ENCODE measurements around the gene RINT1.

The RINT1 gene

DNA sequence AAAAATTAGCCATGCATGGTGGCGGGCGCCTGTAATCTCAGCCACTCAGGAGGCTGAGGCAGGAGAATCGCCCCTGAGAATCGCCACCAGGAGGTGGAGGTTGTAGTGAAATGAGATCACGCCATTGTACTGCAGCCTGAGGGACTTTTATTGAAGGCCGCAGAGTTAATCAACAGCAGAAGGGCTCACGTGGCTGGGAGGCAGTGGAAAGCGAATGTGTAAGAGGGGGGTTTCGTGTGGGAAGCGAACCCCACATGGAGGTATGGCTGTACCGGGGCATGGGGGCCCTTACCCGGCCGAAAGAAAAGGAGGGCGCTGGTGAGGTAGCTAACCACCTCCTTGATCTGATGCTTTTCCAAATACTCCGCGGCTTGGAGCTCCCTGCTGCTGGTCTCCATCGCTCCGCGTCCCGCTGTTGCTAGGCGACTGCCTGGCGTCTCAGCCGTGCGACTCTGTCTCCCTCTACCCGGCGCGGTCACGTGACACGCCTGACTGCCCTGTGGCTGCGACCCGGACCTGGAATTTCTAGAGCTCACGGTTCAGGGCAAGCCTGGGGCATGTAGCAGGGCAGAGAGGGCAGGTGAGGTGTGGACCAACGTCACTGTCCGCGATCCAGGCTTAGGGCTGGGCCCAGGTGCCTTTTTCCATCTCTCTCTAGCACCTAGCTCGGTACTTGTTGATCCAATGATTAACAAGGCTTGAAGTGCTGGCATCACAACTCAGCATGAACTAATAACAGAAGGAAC is 49.2 kb downstream of the RINT1 start, which contains the start of gene EFCAB10:
EFCAB10 (minus strand) TSS at position 428 of the 746 bp plus-strand sequence; CDS start at position 398, 30 bp downstream.
- Histone ChIP-seq H3K4me3 (ENCODE audit: extremely low read depth, insufficient read depth, low read length, poor library complexity, severe bottlenecking) (peak within 1 kb of the TSS; percentile 29), H3K36me3 (ENCODE audit: control insufficient read depth, insufficient read depth, low read length) (no peaks in the 10 kb centered on the region), H3K9me3 (ENCODE audit: control insufficient read depth, low read length) (peaks cover 23% of the 10 kb centered on the region), H3K4me1 (ENCODE audit: control insufficient read depth, insufficient read depth, low read length, poor library complexity, severe bottlenecking) (no peaks in the 10 kb centered on the region), H3K27ac (ENCODE audit: low read depth, low read length, severe bottlenecking) (no peak within 1 kb of the TSS)
- 45 to 52% methylated on average over 26 to 36 of the region's 36 CpGs for WGBS, 2 experiments (ENCODE audit: insufficient coverage in 2 of 2)

DNA sequence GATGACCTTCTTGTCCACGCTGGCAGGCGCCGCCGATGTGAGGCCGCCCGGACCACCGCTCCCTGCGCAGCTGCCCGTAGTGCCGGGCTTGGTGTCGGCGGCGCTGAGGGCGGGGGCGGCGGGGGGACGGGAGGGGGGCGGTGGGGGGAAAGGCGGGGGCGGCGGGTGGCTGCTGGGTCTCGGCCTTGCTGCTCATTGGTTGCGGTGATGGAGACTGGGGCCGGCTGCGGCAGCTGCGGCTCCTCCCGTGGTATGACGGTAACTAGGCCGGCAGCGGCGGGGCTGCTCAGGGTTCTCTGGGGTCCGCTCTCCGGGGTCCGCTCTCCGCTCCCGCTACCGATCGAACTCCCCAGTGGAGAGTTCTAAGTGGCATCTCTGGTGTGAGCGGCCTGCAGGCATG is 51.1 kb downstream of the RINT1 start:
- 97 to 99% methylated on average over 10 to 16 of the region's 39 CpGs for WGBS, 2 experiments (ENCODE audit: insufficient coverage in 2 of 2)
- Histone ChIP-seq H3K4me3 (ENCODE audit: extremely low read depth, insufficient read depth, low read length, poor library complexity, severe bottlenecking) (no peak overlapping the region), H3K36me3 (ENCODE audit: control insufficient read depth, insufficient read depth, low read length) (no peaks in the 10 kb centered on the region), H3K4me1 (ENCODE audit: control insufficient read depth, insufficient read depth, low read length, poor library complexity, severe bottlenecking) (peaks cover 3% of the 10 kb centered on the region), H3K27ac (ENCODE audit: low read depth, low read length, severe bottlenecking) (no peak overlapping the region), H3K9me3 (ENCODE audit: control insufficient read depth, low read length) (peaks cover 23% of the 10 kb centered on the region)

DNA sequence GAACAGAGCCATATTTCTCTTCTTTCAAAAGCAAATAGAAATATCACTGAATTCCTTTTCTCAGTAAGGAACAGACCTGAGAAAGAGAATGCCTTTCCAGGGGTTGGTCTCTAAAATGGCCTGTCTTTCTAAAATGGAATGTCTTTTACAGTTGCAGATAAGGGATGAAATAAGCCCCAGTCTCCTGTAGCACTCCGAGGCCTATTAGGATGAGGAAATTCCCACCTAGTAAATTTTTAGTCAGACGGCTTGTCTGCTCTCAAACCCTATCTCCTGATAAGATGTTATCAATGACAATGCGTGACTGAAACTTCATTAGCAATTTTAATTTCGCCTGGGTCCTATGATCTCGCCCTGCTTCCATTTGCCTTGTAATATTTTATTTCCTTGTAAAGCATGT is 52.2 kb downstream of the RINT1 start:
- 88 to 97% methylated on average over 4 of the region's 5 CpGs for WGBS, 2 experiments (ENCODE audit: insufficient coverage in 2 of 2)
- peaks cover 10% of the 10 kb centered on the region for H3K4me1 ChIP-seq (ENCODE audit: control insufficient read depth, insufficient read depth, low read length, poor library complexity, severe bottlenecking)

DNA sequence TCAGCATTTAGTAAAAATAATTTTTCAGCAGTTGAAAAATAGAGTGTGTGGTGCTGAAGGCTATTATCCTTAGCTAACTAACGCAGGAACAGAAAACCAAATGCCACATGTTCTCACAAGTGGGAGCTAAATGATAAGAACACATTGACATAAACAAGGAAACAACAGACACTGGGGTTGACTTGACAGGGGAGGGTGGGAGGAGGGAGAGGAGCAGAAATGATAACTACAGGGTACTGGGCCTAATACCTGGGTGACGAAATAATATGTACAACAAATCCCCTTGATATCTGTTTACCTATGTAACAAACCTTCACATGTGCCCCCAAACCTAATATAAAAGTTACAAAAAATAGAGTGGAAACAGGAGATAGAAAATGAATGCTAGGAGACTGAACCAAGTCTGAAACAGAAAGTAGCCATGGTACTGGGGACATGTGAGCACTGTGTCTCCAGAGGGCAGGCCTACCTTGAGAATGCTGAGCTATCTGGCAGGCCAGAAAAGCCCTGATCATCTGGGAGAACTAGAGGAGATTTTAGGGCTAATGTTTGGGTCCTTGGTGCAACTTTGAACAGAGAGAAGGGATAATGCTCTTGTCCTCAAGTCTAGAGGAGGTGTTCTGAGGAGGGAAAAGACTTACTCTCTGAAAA is 54.0 kb downstream of the RINT1 start:
- Histone ChIP-seq H3K9me3 (ENCODE audit: control insufficient read depth, low read length) (peaks cover 23% of the 10 kb centered on the region), H3K4me3 (ENCODE audit: extremely low read depth, insufficient read depth, low read length, poor library complexity, severe bottlenecking) (no peak overlapping the region), H3K27ac (ENCODE audit: low read depth, low read length, severe bottlenecking) (no peak overlapping the region), H3K4me1 (ENCODE audit: control insufficient read depth, insufficient read depth, low read length, poor library complexity, severe bottlenecking) (peaks cover 10% of the 10 kb centered on the region), H3K36me3 (ENCODE audit: control insufficient read depth, insufficient read depth, low read length) (no peaks in the 10 kb centered on the region)
- no CpG with 5 or more reads among the region's 2 CpGs for WGBS, 2 experiments (ENCODE audit: insufficient coverage in 2 of 2)

More for the DNA sequence above, 52.2 kb downstream of the RINT1 start:
- Histone ChIP-seq H3K9me3 (ENCODE audit: control insufficient read depth, low read length) (peaks cover 23% of the 10 kb centered on the region), H3K4me3 (ENCODE audit: extremely low read depth, insufficient read depth, low read length, poor library complexity, severe bottlenecking) (no peak overlapping the region), H3K36me3 (ENCODE audit: control insufficient read depth, insufficient read depth, low read length) (no peaks in the 10 kb centered on the region), H3K27ac (ENCODE audit: low read depth, low read length, severe bottlenecking) (no peak overlapping the region)

DNA sequence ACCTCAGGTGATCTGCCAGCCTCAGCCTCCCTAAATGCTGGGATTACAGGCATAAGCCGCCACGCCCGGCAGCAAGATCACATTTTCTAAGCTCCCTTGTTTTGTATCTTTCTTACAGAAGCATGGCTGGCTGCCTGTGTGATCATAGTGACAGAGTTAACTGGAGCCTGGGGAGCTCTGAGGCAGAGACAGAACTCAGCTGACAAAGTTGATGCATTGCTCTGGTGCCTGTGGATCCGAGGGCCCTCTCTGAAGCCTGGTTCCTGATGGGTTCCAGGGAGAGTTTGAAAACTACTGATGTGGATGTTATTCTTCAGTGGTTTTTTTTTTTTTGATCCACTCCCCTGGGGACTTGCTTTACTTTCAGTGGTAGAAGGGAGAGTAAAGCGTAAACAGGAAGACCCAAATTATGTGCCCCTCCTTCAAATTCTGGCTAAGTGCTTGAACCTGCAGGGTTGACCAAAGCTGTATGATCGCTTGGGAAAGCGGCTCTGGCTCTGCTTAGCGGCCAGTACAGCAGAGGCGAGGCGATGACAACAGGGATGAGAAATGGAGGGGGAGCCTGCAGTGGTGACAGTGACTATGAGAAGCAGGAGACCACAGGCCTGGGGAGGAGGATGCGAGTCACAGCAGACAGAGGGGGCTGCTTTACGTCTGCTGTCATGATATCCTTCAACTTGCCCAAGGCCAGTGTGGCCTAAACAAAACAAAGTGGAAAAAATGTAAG is 56.1 kb downstream of the RINT1 start:
- Histone ChIP-seq H3K4me1 (ENCODE audit: control insufficient read depth, insufficient read depth, low read length, poor library complexity, severe bottlenecking) (peaks cover 10% of the 10 kb centered on the region), H3K4me3 (ENCODE audit: extremely low read depth, insufficient read depth, low read length, poor library complexity, severe bottlenecking) (no peak overlapping the region), H3K27ac (ENCODE audit: low read depth, low read length, severe bottlenecking) (peak overlapping the region; percentile 72), H3K36me3 (ENCODE audit: control insufficient read depth, insufficient read depth, low read length) (no peaks in the 10 kb centered on the region), H3K9me3 (ENCODE audit: control insufficient read depth, low read length) (peaks cover 16% of the 10 kb centered on the region)
- WGBS, 2 experiments (ENCODE audit: insufficient coverage in 2 of 2): 68 to 69% methylated on average over 10 to 11 of the region's 12 CpGs

- Histone ChIP-seq H3K27ac (ENCODE audit: low read depth, low read length, severe bottlenecking) (peak overlapping the region; percentile 13), H3K9me3 (ENCODE audit: control insufficient read depth, low read length) (peaks cover 6% of the 10 kb centered on the region), H3K36me3 (ENCODE audit: control insufficient read depth, insufficient read depth, low read length) (no peaks in the 10 kb centered on the region), H3K4me1 (ENCODE audit: control insufficient read depth, insufficient read depth, low read length, poor library complexity, severe bottlenecking) (peaks cover 10% of the 10 kb centered on the region), H3K4me3 (ENCODE audit: extremely low read depth, insufficient read depth, low read length, poor library complexity, severe bottlenecking) (no peak overlapping the region)
- 48 to 49% methylated on average over 5 to 6 of the region's 6 CpGs for WGBS, 2 experiments (ENCODE audit: insufficient coverage in 2 of 2)
Measured at GRCh38 chr7:105589356-105590077, 57.5 kb downstream of the RINT1 start.

- WGBS, 2 experiments (ENCODE audit: insufficient coverage in 2 of 2): 87 to 90% methylated on average over 3 to 4 of the region's 5 CpGs
- Histone ChIP-seq H3K27ac (ENCODE audit: low read depth, low read length, severe bottlenecking) (no peak overlapping the region), H3K4me1 (ENCODE audit: control insufficient read depth, insufficient read depth, low read length, poor library complexity, severe bottlenecking) (peaks cover 10% of the 10 kb centered on the region), H3K9me3 (ENCODE audit: control insufficient read depth, low read length) (no peaks in the 10 kb centered on the region), H3K4me3 (ENCODE audit: extremely low read depth, insufficient read depth, low read length, poor library complexity, severe bottlenecking) (no peak overlapping the region), H3K36me3 (ENCODE audit: control insufficient read depth, insufficient read depth, low read length) (no peaks in the 10 kb centered on the region)
Measured at GRCh38 chr7:105590793-105591192, 58.8 kb downstream of the RINT1 start.

DNA sequence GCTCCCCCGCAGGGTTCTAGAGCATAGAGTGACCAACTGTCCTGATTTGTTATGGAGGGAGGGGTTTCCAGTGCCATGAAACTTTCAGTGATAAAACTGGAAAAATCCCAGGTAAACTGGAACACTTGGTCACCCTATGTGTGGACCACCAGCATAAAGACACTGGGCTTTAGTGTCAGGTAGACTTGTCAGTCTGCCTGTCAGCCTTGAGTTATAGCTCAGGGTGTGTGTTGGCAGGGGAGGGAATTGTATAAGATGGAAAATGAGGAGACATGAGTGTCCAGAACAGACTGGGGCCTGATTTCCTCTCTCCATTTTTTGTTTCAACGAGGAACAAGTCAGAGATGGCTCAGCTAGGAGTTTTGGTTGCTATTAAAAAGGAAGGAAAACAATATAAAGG is 59.5 kb downstream of the RINT1 start:
- Histone ChIP-seq H3K36me3 (ENCODE audit: control insufficient read depth, insufficient read depth, low read length) (no peaks in the 10 kb centered on the region), H3K4me1 (ENCODE audit: control insufficient read depth, insufficient read depth, low read length, poor library complexity, severe bottlenecking) (peaks cover 10% of the 10 kb centered on the region), H3K4me3 (ENCODE audit: extremely low read depth, insufficient read depth, low read length, poor library complexity, severe bottlenecking) (no peak overlapping the region), H3K9me3 (ENCODE audit: control insufficient read depth, low read length) (no peaks in the 10 kb centered on the region), H3K27ac (ENCODE audit: low read depth, low read length, severe bottlenecking) (no peak overlapping the region)
- 89 to 100% methylated on average over 1 to 2 of the region's 2 CpGs for WGBS, 2 experiments (ENCODE audit: insufficient coverage in 2 of 2)

DNA sequence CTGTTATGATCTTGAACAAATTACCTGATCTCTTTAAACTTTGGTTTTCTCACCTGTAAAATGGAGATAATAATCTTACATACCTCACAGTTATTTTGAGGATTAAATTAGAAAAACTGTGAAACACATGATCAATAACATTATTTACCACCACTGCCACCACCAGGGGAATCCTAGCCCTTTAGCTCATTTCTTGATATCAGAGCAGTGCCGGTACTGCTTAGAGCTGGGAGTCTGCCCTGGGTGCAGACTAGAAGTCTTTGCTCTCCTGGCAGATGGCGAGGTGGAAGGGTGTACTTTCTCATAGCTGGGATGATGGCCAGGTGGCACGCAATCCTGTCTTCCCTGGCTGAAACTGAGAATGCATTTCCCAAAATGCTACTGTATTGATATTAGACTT is 62.0 kb downstream of the RINT1 start:
- Histone ChIP-seq H3K4me1 (ENCODE audit: control insufficient read depth, insufficient read depth, low read length, poor library complexity, severe bottlenecking) (peaks cover 2% of the 10 kb centered on the region), H3K9me3 (ENCODE audit: control insufficient read depth, low read length) (no peaks in the 10 kb centered on the region), H3K36me3 (ENCODE audit: control insufficient read depth, insufficient read depth, low read length) (no peaks in the 10 kb centered on the region), H3K4me3 (ENCODE audit: extremely low read depth, insufficient read depth, low read length, poor library complexity, severe bottlenecking) (no peak overlapping the region), H3K27ac (ENCODE audit: low read depth, low read length, severe bottlenecking) (no peak overlapping the region)
- 60 to 94% methylated on average over 1 to 2 of the region's 3 CpGs for WGBS, 2 experiments (ENCODE audit: insufficient coverage in 2 of 2)

DNA sequence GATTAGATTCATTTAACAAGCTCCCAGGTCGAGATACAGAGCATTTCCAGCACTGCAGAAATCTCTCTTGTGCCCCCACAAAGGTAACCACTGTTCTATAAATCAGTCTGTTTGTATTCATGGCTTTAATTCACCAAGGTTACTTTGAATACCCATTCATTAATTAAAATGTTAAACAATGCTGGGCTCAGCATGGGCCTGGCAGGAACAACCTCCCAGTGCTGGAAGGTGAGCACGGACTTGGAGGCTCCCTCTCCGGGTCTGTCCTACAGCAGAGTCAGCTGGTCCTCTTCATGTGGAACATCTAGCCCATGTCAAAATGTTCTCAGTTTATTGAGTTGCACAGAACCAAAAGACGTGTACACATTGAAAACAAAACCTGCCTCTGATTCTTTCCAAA is 64.9 kb downstream of the RINT1 start:
- peaks cover 6% of the 10 kb centered on the region for H3K4me1 ChIP-seq (ENCODE audit: control insufficient read depth, insufficient read depth, low read length, poor library complexity, severe bottlenecking)
- 67 to 69% methylated on average over 4 of the region's 4 CpGs for WGBS, 2 experiments (ENCODE audit: insufficient coverage in 2 of 2)
- no peak overlapping the region for H3K4me3 ChIP-seq (ENCODE audit: extremely low read depth, insufficient read depth, low read length, poor library complexity, severe bottlenecking)
- H3K27ac ChIP-seq (ENCODE audit: low read depth, low read length, severe bottlenecking): no peak overlapping the region
- no peaks in the 10 kb centered on the region for H3K36me3 ChIP-seq (ENCODE audit: control insufficient read depth, insufficient read depth, low read length)
- no peaks in the 10 kb centered on the region for H3K9me3 ChIP-seq (ENCODE audit: control insufficient read depth, low read length)
